Effector CD4-positive, alpha-beta T cell (primary cell): Measurements from ENCODE around the gene SPCS2.
"Not testable (repeated sequence)": the region's sequence is repeated elsewhere in the genome, so short reads cannot be mapped to it uniquely, and the experiment has no call there.

Source experiments
- DNase-seq: peaks from one replicate; pipeline ENCODE4 v3.0.0-alpha.2; 2020

SPCS2 gene

GRCh38 chr11:75002516-75002915, 53.5 kb downstream of the SPCS2 start:
- DNase-seq, result no peak

- DNase-seq, result no peak
Observed at GRCh38 chr11:75004215-75004614, 55.1 kb downstream of the SPCS2 start.

- DNase-seq, result no peak
Observed at GRCh38 chr11:75011357-75011756, 62.3 kb downstream of the SPCS2 start.

- no peak for DNase-seq
Observed at GRCh38 chr11:75011872-75012271, 62.8 kb downstream of the SPCS2 start.

GRCh38 chr11:75013051-75013450, 64.0 kb downstream of the SPCS2 start:
- DNase-seq, result no peak

GRCh38 chr11:75014129-75014528, 65.1 kb downstream of the SPCS2 start:
- no peak for DNase-seq

- not testable (repeated sequence) for DNase-seq
Observed at GRCh38 chr11:75019200-75019599, 70.1 kb downstream of the SPCS2 start.

GRCh38 chr11:75020328-75020727, 71.3 kb downstream of the SPCS2 start:
- not testable (repeated sequence) for DNase-seq

- DNase-seq, result no peak
Observed at GRCh38 chr11:75022296-75022695, 73.2 kb downstream of the SPCS2 start.

- peak; percentile 57 for DNase-seq
Observed at GRCh38 chr11:75022759-75023396, 73.8 kb downstream of the SPCS2 start.

GRCh38 chr11:75023446-75024067, 74.5 kb downstream of the SPCS2 start:
- no peak for DNase-seq

GRCh38 chr11:75024068-75024449, 75.0 kb downstream of the SPCS2 start:
- no peak for DNase-seq

- no peak for DNase-seq
Observed at GRCh38 chr11:75024764-75025211, 75.7 kb downstream of the SPCS2 start.

- DNase-seq, result no peak
Observed at GRCh38 chr11:75025561-75025960, 76.5 kb downstream of the SPCS2 start.

GRCh38 chr11:75028321-75028720, 79.3 kb downstream of the SPCS2 start:
- no peak for DNase-seq
